HepG2 (cell line): Measurements from ENCODE around the gene NFIL3. TPM values are rescaled to one million over a fixed set of nuclear protein-coding genes. Genes with fewer than 3 reads are reported as not detected.

ENCODE experiments used
- ARID3A ChIP-seq: IDR thresholded peaks from 2 replicates; pipeline ENCODE4 v1.6.1; 2012; ENCODE audit warnings: low read depth, low read length, improper control_type of control experiment
- CSRNP1 ChIP-seq: sonication (generic); formaldehyde crosslinking; IDR thresholded peaks from 2 replicates; pipeline ENCODE4 v1.8.1; 2023; ENCODE audit warnings: mild to moderate bottlenecking, missing genetic modification reagents
- DNMT1 ChIP-seq: sonication (generic); formaldehyde crosslinking; IDR thresholded peaks from 2 replicates; pipeline ENCODE4 v1.5.1; 2020; ENCODE audit warnings: mild to moderate bottlenecking, missing genetic modification reagents
- GPN1 ChIP-seq: sonication (generic); formaldehyde crosslinking; IDR thresholded peaks from 2 replicates; pipeline ENCODE4 v1.5.1; 2020; ENCODE audit warnings: missing genetic modification reagents, borderline replicate concordance
- HDAC2 ChIP-seq: sonication (generic); formaldehyde crosslinking; IDR thresholded peaks from 2 replicates; pipeline ENCODE4 v1.4.0; 2020; ENCODE audit warnings: missing genetic modification reagents
- HMGA1 ChIP-seq: sonication (generic); formaldehyde crosslinking; conservative IDR thresholded peaks from 2 replicates; pipeline ENCODE4 v1.4.0; 2020; ENCODE audit warnings: missing genetic modification reagents
- JUN ChIP-seq: sonication (generic); formaldehyde crosslinking; IDR thresholded peaks from 2 replicates; pipeline ENCODE4 v1.4.0; 2020; ENCODE audit warnings: mild to moderate bottlenecking, missing genetic modification reagents
- KMT2B ChIP-seq: IDR thresholded peaks from 2 replicates; pipeline ENCODE4 v1.6.1; 2016; ENCODE audit warnings: missing genetic modification reagents, missing compliant biosample characterization
- MBNL3 ChIP-seq: fragments of 250-450 bp; sonication (Bioruptor Pico); conservative IDR thresholded peaks from 2 replicates; pipeline ENCODE4 v1.8.0; 2022; ENCODE audit warnings: mild to moderate bottlenecking, inconsistent platforms
- NRL ChIP-seq: sonication (generic); formaldehyde crosslinking; IDR thresholded peaks from 2 replicates; pipeline ENCODE4 v1.5.0; 2020; ENCODE audit warnings: missing genetic modification reagents, mild to moderate bottlenecking, moderate library complexity, borderline replicate concordance
- SRF ChIP-seq: IDR thresholded peaks from 2 replicates; pipeline ENCODE4 v1.6.1; 2011; ENCODE audit warnings: mild to moderate bottlenecking, low read depth, low read length, moderate library complexity
- TBP ChIP-seq: sonication (generic); formaldehyde crosslinking; IDR thresholded peaks from 2 replicates; pipeline ENCODE4 v1.5.0; 2020; ENCODE audit warnings: missing genetic modification reagents
- U2AF1 ChIP-seq: fragments of 200-400 bp; formaldehyde crosslinking; optimal IDR thresholded peaks from 2 replicates; pipeline ENCODE3; 2017; ENCODE audit warnings: mild to moderate bottlenecking, low read depth, low read length
- ZHX2 ChIP-seq, 2 experiments: sonication (generic) in 1 of 2; formaldehyde crosslinking in 1 of 2; IDR thresholded peaks; 2 replicates each; pipeline versions ENCODE4 v1.6.1 to v1.9.0; 2014 to 2022; ENCODE audit warnings: antibody characterized with exemption in 1 of 2, borderline replicate concordance in 1 of 2, inconsistent platforms in 1 of 2, low read depth in 1 of 2, missing genetic modification reagents in 1 of 2
- ZMAT5 ChIP-seq: sonication (generic); formaldehyde crosslinking; IDR thresholded peaks from 2 replicates; pipeline ENCODE4 v1.5.0; 2020; ENCODE audit warnings: mild to moderate bottlenecking, low read depth, missing genetic modification reagents, borderline replicate concordance
- ZNF644 ChIP-seq: IDR thresholded peaks from 2 replicates; pipeline ENCODE4 v1.6.1; 2016; ENCODE audit warnings: low read depth
- ZNF761 ChIP-seq: sonication (generic); formaldehyde crosslinking; conservative IDR thresholded peaks from 2 replicates; pipeline ENCODE4 v1.4.0; 2020; ENCODE audit warnings: mild to moderate bottlenecking, missing genetic modification reagents
- ZNF800 ChIP-seq: sonication (generic); formaldehyde crosslinking; IDR thresholded peaks from 2 replicates; pipeline ENCODE4 v1.4.0; 2020; ENCODE audit warnings: missing genetic modification reagents
- polyA plus RNA-seq, 8 experiments: library from polyadenylated mRNA; depleted of rRNA in 3 of 8; stranded (reverse) in 7 of 8; unstranded in 1 of 8; fragments of >200 nt; fragmentation: Illumina TruSeq in 4 of 8; extraction: Trizol in 4 of 8; gene quantifications; 2 replicates each; pipeline versions ENCODE4 v1.2.1 to v1.2.3, GENCODE V29; 2011 to 2016; ENCODE audit warnings: low read depth in 4 of 8, missing spikeins in 1 of 8, mixed read lengths in 1 of 8; ENCODE audit not compliant: insufficient read depth in 1 of 8
- total RNA-seq, 5 experiments: library from RNA; depleted of rRNA; stranded (reverse); fragments of >200 nt; fragmentation: Illumina TruSeq; extraction: Trizol; gene quantifications; 2 replicates each; pipeline ENCODE4 v1.2.3, GENCODE V29; 2016; ENCODE audit warnings: low read depth in 1 of 5

The NFIL3 gene
- total and polyA plus RNA-seq, 2 of the 13 experiments (the other 11 are each of a cell fraction or from before 2014, with no cell fraction given): 46.6 to 54.2 TPM

- TF ChIP-seq SRF (no peak), ZNF800 (no peak), KMT2B (0 out of 2 replicates have a peak, but pooled peaks have one; percentile 12), GPN1 (CRISPR knock-in tag) (no peak), HDAC2 (CRISPR knock-in tag) (no peak), ARID3A (no peak), JUN (no peak), U2AF1 (no peak), DNMT1 (CRISPR knock-in tag) (no peak), TBP (CRISPR knock-in tag) (no peak), ZNF761 (CRISPR knock-in tag) (no peak), MBNL3 (CRISPR knock-in tag) (no peak), ZNF644 (CRISPR knock-in tag) (no peak), NRL (CRISPR knock-in tag) (no peak), ZMAT5 (CRISPR knock-in tag) (no peak), HMGA1 (CRISPR knock-in tag) (no peak), ZHX2 (IDR thresholded peaks at IDR 0.05; ENCODE audit: low read depth) (no peak), ZHX2 (CRISPR knock-in tag; IDR thresholded peaks at IDR 0.05; ENCODE audit: borderline replicate concordance) (no peak), CSRNP1 (CRISPR knock-in tag) (no peak)
Observed at GRCh38 chr9:91421128-91421765, 2.4 kb downstream of the NFIL3 start (continued).
